Measurements from ENCODE around the gene CRYL1. TPM values are rescaled to one million over a fixed set of nuclear protein-coding genes. Genes with fewer than 3 reads are reported as not detected.

The CRYL1 gene
- total RNA-seq, 1 experiment from 2014 or later, result 3.7 TPM

DNA sequence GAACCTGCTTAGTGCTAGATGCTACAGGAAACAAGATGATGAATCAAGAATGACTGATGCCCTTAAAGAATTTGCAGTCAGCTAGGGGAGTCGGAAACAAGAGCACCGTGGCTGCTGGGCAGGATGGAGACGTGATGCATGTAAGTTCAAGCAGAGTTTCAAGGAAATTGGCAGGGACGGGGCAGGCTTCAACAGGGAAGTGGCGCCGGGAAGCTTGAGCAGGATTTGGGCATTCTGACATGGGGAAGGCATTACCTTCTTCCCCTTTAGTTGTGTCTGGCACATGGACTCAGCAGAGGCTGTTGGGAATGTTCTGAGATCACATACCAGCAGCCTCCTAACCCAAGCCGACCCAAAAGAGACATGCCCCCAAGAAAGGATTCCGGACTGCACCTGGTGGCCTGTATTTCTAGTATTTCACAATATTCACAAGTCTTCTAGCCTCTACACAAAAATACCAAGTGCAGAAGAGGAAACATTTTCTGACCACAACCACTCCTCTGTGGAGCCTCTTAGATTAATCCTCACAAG is 138.2 kb downstream of the CRYL1 start:
- Histone ChIP-seq H2BK120ac (ENCODE audit: low read depth, low read length, poor library complexity, severe bottlenecking) (no peak overlapping the region), H3K79me1 (ENCODE audit: insufficient read depth, low read depth, low read length, poor library complexity, severe bottlenecking) (no peaks in the 10 kb centered on the region), H2BK5ac (ENCODE audit: insufficient read length, low read length) (no peak overlapping the region), H3K18ac (ENCODE audit: insufficient read length, low read depth, low read length) (no peak overlapping the region), H3K79me2 (ENCODE audit: insufficient read depth, low read length) (no peaks in the 10 kb centered on the region), H4K91ac (ENCODE audit: insufficient read length, low read depth, low read length) (no peak overlapping the region), H4K20me1 (ENCODE audit: control insufficient read depth, insufficient read depth, insufficient read length) (no peaks in the 10 kb centered on the region), H3K9ac (ENCODE audit: extremely low read depth, insufficient read length, low read length) (no peak overlapping the region), H3K23ac (ENCODE audit: insufficient read length, low read depth, low read length) (no peak overlapping the region), H3K27me3 (ENCODE audit: insufficient read depth, low read length) (no peaks in the 10 kb centered on the region), H2BK15ac (ENCODE audit: low read depth, low read length) (no peak overlapping the region), H4K8ac (replicated peaks; ENCODE audit: insufficient read length, low read depth, low read length) (no peak overlapping the region), H2BK20ac (ENCODE audit: low read depth, low read length, poor library complexity, severe bottlenecking) (no peak overlapping the region), H3K56ac (ENCODE audit: insufficient read length, low read depth, low read length) (no peak overlapping the region), H3K4me1 (ENCODE audit: insufficient read depth, low read length) (no peaks in the 10 kb centered on the region), H3K14ac (ENCODE audit: insufficient read depth, low read length) (no peak overlapping the region), H3K9me3 (ENCODE audit: control insufficient read depth, low read depth, low read length) (no peaks in the 10 kb centered on the region), H2AK5ac (ENCODE audit: insufficient read length, low read length) (no peak overlapping the region), H3T11ph (ENCODE audit: low read length) (no peak overlapping the region), H3K4ac (ENCODE audit: low read depth, low read length) (no peak overlapping the region), H3K23me2 (ENCODE audit: insufficient read length, low read depth, low read length, poor library complexity, severe bottlenecking) (no peaks in the 10 kb centered on the region), H2BK12ac (ENCODE audit: insufficient read length, low read depth, low read length) (no peak overlapping the region), H4K5ac (ENCODE audit: insufficient read length, low read depth, low read length) (no peak overlapping the region), H3K27ac (ENCODE audit: insufficient read length, low read depth, low read length) (no peak overlapping the region), H2AFZ (ENCODE audit: low read length) (no peak overlapping the region), H3K4me2 (ENCODE audit: insufficient read depth, insufficient read length, low read length) (no peak overlapping the region)
- Mint-ChIP-seq H3K27ac (no peak overlapping the region; a peak in 1 of 7 replicates), H3K9me3 (peaks cover 8 to 14% of the 10 kb centered on the region in 2 experiments; a peak in 4 of 5 replicates), H3K27me3 (ENCODE audit: low read depth) (peaks cover 7% of the 10 kb centered on the region), H3K4me3 (no peak overlapping the region), H3K4me1 (no peaks in the 10 kb centered on the region), H3K36me3 (ENCODE audit: insufficient read depth in 1 of 3, low read depth in 3 of 3) (peaks cover 0 to 8% (median 2%) of the 10 kb centered on the region in 3 experiments; a peak in 3 of 7 replicates)
- no CpG with 5 or more reads among the region's 8 CpGs for WGBS (ENCODE audit: extremely low coverage, insufficient read length, low lambda C conversion rate)
- TF ChIP-seq, protein P1, sequence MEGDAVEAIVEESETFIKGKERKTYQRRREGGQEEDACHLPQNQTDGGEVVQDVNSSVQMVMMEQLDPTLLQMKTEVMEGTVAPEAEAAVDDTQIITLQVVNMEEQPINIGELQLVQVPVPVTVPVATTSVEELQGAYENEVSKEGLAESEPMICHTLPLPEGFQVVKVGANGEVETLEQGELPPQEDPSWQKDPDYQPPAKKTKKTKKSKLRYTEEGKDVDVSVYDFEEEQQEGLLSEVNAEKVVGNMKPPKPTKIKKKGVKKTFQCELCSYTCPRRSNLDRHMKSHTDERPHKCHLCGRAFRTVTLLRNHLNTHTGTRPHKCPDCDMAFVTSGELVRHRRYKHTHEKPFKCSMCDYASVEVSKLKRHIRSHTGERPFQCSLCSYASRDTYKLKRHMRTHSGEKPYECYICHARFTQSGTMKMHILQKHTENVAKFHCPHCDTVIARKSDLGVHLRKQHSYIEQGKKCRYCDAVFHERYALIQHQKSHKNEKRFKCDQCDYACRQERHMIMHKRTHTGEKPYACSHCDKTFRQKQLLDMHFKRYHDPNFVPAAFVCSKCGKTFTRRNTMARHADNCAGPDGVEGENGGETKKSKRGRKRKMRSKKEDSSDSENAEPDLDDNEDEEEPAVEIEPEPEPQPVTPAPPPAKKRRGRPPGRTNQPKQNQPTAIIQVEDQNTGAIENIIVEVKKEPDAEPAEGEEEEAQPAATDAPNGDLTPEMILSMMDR (conservative IDR thresholded peaks at IDR 0.05), result no peak
- no peak for DNase-seq
